Muscle layer of duodenum (tissue), 2 donors: ENCODE results near the gene ANKS1B.
"Not testable (repeated sequence)": the region's sequence is repeated elsewhere in the genome, so short reads cannot be mapped to it uniquely, and the experiment has no call there.

ENCODE experiments used
- H3K27ac ChIP-seq: one replicate; pipeline ENCODE4 v1.7.0; 2013; ENCODE audit warnings: mild to moderate bottlenecking, low read length
- H3K27me3 ChIP-seq: one replicate; pipeline ENCODE4 v1.7.0; 2013; ENCODE audit warnings: low read depth, mild to moderate bottlenecking, control low read depth, low read length
- H3K36me3 ChIP-seq, 2 donors: one replicate each; pipeline ENCODE4 v1.7.0; 2013; ENCODE audit warnings: low read length in 2 of 2, control low read depth in 1 of 2, mild to moderate bottlenecking in 1 of 2; ENCODE audit not compliant: insufficient read depth in 2 of 2, control insufficient read depth in 1 of 2
- H3K4me1 ChIP-seq, 2 donors: one replicate each; pipeline ENCODE4 v1.7.0; 2013; ENCODE audit warnings: low read length in 2 of 2, mild to moderate bottlenecking in 2 of 2, control low read depth in 1 of 2, moderate library complexity in 1 of 2; ENCODE audit not compliant: insufficient read depth in 2 of 2, control insufficient read depth in 1 of 2
- H3K4me3 ChIP-seq, 2 donors: one replicate each; pipeline ENCODE4 v1.7.0; 2013; ENCODE audit warnings: low read length in 2 of 2, low read depth in 1 of 2, mild to moderate bottlenecking in 1 of 2
- H3K9me3 ChIP-seq, 2 donors: one replicate each; pipeline ENCODE4 v1.7.0; 2013; ENCODE audit warnings: low read length in 2 of 2, control low read depth in 1 of 2, mild to moderate bottlenecking in 1 of 2; ENCODE audit not compliant: control insufficient read depth in 1 of 2
- donor health status: healthy.

The ANKS1B gene

DNA sequence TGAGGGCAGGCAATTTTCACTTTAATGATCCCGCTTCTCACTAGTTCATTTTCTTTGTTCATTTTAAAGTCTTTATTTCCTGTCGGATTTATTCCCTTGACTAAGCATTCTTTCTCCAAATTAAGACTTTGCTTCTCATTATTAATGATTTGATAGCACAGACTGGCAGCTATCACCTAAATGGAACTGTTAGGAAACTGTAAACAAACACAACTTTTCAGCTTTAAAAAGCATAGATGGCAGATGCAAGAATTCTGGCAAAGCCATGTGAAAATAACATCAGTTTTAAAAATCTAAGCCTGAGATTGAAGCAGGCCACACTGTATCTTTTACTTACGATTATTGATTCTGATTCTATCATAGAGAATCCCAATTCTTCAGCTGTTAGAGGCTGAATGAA, 225.7 kb downstream of the ANKS1B start:
- H3K27ac ChIP-seq = no peak overlapping the region
- no peaks in the 10 kb centered on the region for H3K36me3 ChIP-seq
- no peaks in the 10 kb centered on the region for H3K4me1 ChIP-seq
- no peak overlapping the region for H3K4me3 ChIP-seq
- H3K9me3 ChIP-seq = peaks cover 0 to 7% of the 10 kb centered on the region in 2 donors
- H3K27me3 ChIP-seq = no peaks in the 10 kb centered on the region

- no peaks in the 10 kb centered on the region for H3K36me3 ChIP-seq
- H3K27ac ChIP-seq = no peak overlapping the region
- H3K4me1 ChIP-seq = no peaks in the 10 kb centered on the region
- H3K9me3 ChIP-seq = peaks cover 0 to 8% of the 10 kb centered on the region in 2 donors
- no peak overlapping the region for H3K4me3 ChIP-seq
- no peaks in the 10 kb centered on the region for H3K27me3 ChIP-seq
Observed at GRCh38 chr12:99752740-99753139, 232.0 kb downstream of the ANKS1B start.

DNA sequence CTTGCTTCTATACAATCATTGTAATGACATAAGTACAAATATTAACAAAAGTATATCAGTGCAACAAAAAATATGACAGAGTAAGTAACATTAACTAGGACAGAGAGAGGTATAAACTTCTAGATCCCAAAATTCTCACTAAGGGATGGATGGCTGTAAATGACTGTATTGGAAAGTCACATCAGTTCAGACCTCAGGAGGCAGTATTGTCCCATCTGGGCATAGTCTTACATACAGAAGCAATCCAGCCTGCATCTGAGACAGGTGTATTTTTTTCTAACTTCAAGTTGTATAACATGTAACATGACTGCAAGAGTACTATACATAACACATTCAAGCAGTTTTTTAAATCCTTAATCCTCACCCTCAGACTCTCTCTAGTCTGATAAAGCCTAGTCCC, 238.2 kb downstream of the ANKS1B start:
- no peaks in the 10 kb centered on the region for H3K4me1 ChIP-seq
- H3K9me3 ChIP-seq = no peaks in the 10 kb centered on the region
- H3K27ac ChIP-seq = no peak overlapping the region
- H3K27me3 ChIP-seq = no peaks in the 10 kb centered on the region
- no peaks in the 10 kb centered on the region for H3K36me3 ChIP-seq
- no peak overlapping the region for H3K4me3 ChIP-seq

DNA sequence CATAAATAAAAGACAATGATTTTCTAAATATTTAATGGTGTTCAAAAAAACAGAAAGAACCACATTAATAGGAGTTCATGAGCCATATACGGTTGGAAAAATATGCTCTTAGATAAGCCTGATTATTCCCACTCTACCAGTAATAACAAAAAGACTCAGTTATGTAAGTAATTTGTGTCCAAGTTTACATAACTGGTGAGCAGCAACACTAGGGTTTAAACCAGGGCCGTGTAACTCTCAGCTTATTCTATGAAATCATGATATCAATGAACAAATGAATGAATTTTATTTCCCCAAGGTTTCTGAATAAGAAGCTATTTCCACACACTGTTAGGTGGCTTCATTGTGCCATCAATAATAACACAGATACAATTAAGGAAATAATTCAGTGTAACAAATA, 238.8 kb downstream of the ANKS1B start:
- H3K27ac ChIP-seq = no peak overlapping the region
- H3K4me3 ChIP-seq = no peak overlapping the region
- H3K9me3 ChIP-seq = no peaks in the 10 kb centered on the region
- no peaks in the 10 kb centered on the region for H3K36me3 ChIP-seq
- no peaks in the 10 kb centered on the region for H3K27me3 ChIP-seq
- H3K4me1 ChIP-seq = no peaks in the 10 kb centered on the region

DNA sequence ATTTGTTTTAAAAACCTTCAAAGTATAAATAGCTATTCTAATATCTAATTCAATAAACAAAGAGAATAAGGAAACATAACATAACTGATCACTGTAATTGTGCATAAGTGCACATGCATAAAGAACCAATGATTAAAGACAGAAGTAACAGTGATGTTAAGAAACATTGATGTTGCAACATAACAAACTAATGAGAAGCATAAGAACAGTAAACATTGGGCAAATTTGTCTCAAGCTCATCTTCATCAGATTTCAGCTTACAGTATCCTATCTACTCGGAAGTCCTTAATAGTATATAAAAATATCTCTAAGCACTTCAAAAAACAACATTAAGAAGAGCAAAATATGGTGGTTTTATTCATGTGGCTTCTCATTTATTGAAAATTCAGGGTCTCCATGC, 239.6 kb downstream of the ANKS1B start:
- no peaks in the 10 kb centered on the region for H3K9me3 ChIP-seq
- H3K4me1 ChIP-seq = no peaks in the 10 kb centered on the region
- H3K36me3 ChIP-seq = no peaks in the 10 kb centered on the region
- H3K4me3 ChIP-seq = no peak overlapping the region
- no peak overlapping the region for H3K27ac ChIP-seq
- H3K27me3 ChIP-seq = no peaks in the 10 kb centered on the region

GRCh38 chr12:99736760-99737269, 247.9 kb downstream of the ANKS1B start:
- Histone ChIP-seq H3K27me3 (no peaks in the 10 kb centered on the region), H3K27ac (no peak overlapping the region), H3K4me1 (no peaks in the 10 kb centered on the region), H3K9me3 (no peaks in the 10 kb centered on the region), H3K4me3 (no peak overlapping the region), H3K36me3 (no peaks in the 10 kb centered on the region)

DNA sequence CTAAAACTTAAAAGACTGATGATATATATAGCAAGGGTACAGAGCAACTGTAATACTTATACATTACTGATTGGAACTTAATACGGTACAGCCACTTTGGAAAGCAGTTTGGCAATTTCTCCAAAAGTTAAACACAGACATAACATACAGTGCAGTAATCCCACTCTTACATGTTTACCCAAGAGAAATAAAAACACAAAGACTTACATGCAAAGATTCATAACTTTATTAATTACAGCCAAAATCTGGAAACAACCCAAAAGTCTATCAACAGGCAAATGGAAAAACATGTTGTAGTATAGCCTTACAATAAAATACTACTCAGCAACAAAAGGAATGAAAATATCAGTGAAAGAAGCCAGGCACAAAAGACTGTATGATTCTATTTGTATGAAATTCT, 252.6 kb downstream of the ANKS1B start:
- H3K27me3 ChIP-seq = no peaks in the 10 kb centered on the region
- no peaks in the 10 kb centered on the region for H3K9me3 ChIP-seq

GRCh38 chr12:99722690-99723486, 261.8 kb downstream of the ANKS1B start:
- Histone ChIP-seq H3K27me3 (no peaks in the 10 kb centered on the region), H3K9me3 (peaks cover 0 to 2% of the 10 kb centered on the region in 2 donors), H3K4me3 (no peak overlapping the region), H3K36me3 (no peaks in the 10 kb centered on the region), H3K27ac (no peak overlapping the region), H3K4me1 (no peaks in the 10 kb centered on the region)

More for the DNA sequence above, 252.6 kb downstream of the ANKS1B start:
- Histone ChIP-seq H3K27ac (no peak overlapping the region), H3K4me3 (no peak overlapping the region), H3K36me3 (no peaks in the 10 kb centered on the region), H3K4me1 (no peaks in the 10 kb centered on the region)

GRCh38 chr12:99721715-99722275, 262.9 kb downstream of the ANKS1B start:
- Histone ChIP-seq H3K27me3 (no peaks in the 10 kb centered on the region), H3K9me3 (peaks cover 0 to 2% of the 10 kb centered on the region in 2 donors), H3K4me1 (no peaks in the 10 kb centered on the region), H3K27ac (no peak overlapping the region), H3K36me3 (no peaks in the 10 kb centered on the region), H3K4me3 (no peak overlapping the region)

DNA sequence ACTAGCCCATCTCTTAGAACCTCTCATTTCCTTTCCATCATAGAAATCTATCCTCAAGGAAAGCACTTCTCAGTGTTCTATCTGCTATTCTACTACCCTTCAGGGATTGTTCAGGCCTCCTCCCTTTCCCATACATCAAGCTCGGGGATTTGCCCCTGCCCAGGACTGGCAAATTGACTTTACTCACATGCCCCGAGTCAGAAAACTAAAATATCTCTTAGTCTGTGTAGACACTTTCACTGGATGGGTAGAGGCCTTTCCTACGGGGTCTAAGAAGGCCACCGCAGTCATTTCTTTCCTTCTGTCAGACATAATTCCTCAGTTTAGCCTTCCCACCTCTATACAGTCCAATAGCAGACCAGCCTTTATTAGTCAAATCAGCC, 264.7 kb downstream of the ANKS1B start:
- not testable (repeated sequence) for H3K9me3 ChIP-seq, H3K4me1 ChIP-seq, H3K36me3 ChIP-seq, H3K27ac ChIP-seq, H3K4me3 ChIP-seq, H3K27me3 ChIP-seq

GRCh38 chr12:99719411-99720082, 265.2 kb downstream of the ANKS1B start:
- not testable (repeated sequence) for H3K27ac ChIP-seq, H3K36me3 ChIP-seq, H3K4me3 ChIP-seq, H3K27me3 ChIP-seq, H3K9me3 ChIP-seq, H3K4me1 ChIP-seq
